Chondrocyte (in vitro differentiated cells): ENCODE data around the gene SNED1. TPM values are rescaled to one million over a fixed set of nuclear protein-coding genes. Genes with fewer than 3 reads are reported as not detected.

Experiments used
- DNase-seq: peaks from one replicate; pipeline ENCODE4 v3.0.0; 2021; ENCODE audit warnings: mixed read lengths, low spot score
- H3K27ac Mint-ChIP-seq: one replicate; pipeline ENCODE4 v1.8.0; 2021; ENCODE audit warnings: mild to moderate bottlenecking, moderate library complexity, mixed read lengths; ENCODE audit not compliant: unreplicated experiment
- H3K27me3 Mint-ChIP-seq: 2 replicates; pipeline ENCODE4 v1.8.0; 2021; ENCODE audit warnings: low read depth, mixed read lengths
- H3K36me3 Mint-ChIP-seq: 2 replicates; pipeline ENCODE4 v1.8.0; 2021; ENCODE audit warnings: low read depth, mixed read lengths
- H3K4me1 Mint-ChIP-seq: 2 replicates; pipeline ENCODE4 v1.8.0; 2021; ENCODE audit warnings: low read depth, mild to moderate bottlenecking, mixed read lengths
- H3K4me3 Mint-ChIP-seq: one replicate; pipeline ENCODE4 v1.8.0; 2021; ENCODE audit warnings: mild to moderate bottlenecking, moderate library complexity, mixed read lengths; ENCODE audit not compliant: unreplicated experiment
- H3K9me3 Mint-ChIP-seq: 2 replicates; pipeline ENCODE4 v1.8.0; 2021; ENCODE audit warnings: low read depth, mixed read lengths
- total RNA-seq: library from RNA; stranded (reverse); gene quantifications from 3 replicates; pipeline ENCODE4 v1.2.1, GENCODE V29; 2021
- TF ChIP-seq, protein P1 (sequence below): fragments of 200-600 bp; sonication (generic); IDR thresholded peaks from 2 replicates; pipeline ENCODE4 v1.5.0; 2021; ENCODE audit warnings: antibody characterized with exemption, mild to moderate bottlenecking, moderate library complexity

SNED1 gene
- total RNA-seq, 1 donor from 2014 or later: 1.9 TPM

GRCh38 chr2:241053576-241054251 is 55.3 kb downstream of the SNED1 start:
- peaks cover 29% of the 10 kb centered on the region for H3K27me3 Mint-ChIP-seq
- no peaks in the 10 kb centered on the region for H3K4me1 Mint-ChIP-seq
- TF ChIP-seq, protein P1, sequence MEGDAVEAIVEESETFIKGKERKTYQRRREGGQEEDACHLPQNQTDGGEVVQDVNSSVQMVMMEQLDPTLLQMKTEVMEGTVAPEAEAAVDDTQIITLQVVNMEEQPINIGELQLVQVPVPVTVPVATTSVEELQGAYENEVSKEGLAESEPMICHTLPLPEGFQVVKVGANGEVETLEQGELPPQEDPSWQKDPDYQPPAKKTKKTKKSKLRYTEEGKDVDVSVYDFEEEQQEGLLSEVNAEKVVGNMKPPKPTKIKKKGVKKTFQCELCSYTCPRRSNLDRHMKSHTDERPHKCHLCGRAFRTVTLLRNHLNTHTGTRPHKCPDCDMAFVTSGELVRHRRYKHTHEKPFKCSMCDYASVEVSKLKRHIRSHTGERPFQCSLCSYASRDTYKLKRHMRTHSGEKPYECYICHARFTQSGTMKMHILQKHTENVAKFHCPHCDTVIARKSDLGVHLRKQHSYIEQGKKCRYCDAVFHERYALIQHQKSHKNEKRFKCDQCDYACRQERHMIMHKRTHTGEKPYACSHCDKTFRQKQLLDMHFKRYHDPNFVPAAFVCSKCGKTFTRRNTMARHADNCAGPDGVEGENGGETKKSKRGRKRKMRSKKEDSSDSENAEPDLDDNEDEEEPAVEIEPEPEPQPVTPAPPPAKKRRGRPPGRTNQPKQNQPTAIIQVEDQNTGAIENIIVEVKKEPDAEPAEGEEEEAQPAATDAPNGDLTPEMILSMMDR: no peak
- DNase-seq: no peak
- H3K9me3 Mint-ChIP-seq: peaks cover 4% of the 10 kb centered on the region
- no peaks in the 10 kb centered on the region for H3K36me3 Mint-ChIP-seq
- no peak overlapping the region for H3K4me3 Mint-ChIP-seq
- no peak overlapping the region for H3K27ac Mint-ChIP-seq

DNA sequence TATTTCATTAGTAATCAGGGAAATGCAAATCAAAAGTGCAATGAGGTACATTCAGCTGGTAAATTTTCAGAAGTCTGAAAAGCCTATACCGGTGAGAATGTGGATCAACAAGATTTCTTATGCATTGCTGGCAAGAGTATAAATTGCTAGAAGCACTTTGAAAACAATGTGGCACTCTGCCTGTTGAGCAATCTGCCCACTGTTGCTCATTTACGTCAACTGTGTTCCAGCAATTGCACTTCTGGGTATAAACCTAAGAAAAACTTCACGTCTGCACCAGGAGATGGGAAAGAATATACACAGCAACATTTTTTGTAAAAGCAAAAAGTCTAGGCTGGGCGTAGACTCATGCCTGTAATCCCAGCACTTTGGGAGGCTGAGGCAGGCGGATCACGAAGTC is 62.9 kb downstream of the SNED1 start:
- TF ChIP-seq, protein P1: no peak
- Mint-ChIP-seq H3K4me1 (no peaks in the 10 kb centered on the region), H3K9me3 (peaks cover 11% of the 10 kb centered on the region), H3K27ac (no peak overlapping the region), H3K36me3 (peaks cover 4% of the 10 kb centered on the region), H3K27me3 (peaks cover 40% of the 10 kb centered on the region), H3K4me3 (no peak overlapping the region)
- no peak for DNase-seq

DNA sequence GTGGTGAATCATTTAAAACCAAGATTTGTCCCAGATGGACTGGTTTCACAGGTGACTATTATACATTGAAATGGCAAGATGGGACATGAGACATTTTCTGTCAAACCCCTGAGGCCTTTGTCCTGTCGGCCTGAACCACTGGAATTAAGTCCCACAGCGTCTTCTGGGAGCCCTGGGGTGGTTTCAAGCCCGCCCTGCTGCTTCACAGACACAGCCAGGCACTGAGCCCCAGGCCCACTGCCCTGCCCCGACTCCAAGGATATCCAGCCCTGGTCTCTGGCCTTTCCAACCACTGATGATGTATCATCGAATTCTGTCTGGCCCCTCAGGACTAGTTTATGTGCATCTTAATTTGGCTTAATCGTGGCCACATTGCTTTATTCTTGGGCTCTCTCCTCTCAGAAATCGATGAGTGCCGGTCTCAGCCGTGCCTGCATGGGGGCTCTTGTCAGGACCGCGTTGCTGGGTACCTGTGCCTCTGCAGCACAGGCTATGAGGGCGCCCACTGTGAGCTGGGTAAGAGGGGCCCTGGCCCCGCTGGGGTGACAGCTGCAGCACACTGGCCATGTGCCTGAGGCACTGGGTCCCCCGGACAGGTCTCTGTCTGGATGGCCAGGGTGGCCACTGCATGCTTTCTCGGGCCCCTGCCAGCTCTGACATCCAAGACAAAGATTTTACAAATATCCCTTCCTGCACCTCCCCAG is 64.1 kb downstream of the SNED1 start:
- peaks cover 41% of the 10 kb centered on the region for H3K27me3 Mint-ChIP-seq
- H3K4me3 Mint-ChIP-seq: no peak overlapping the region
- TF ChIP-seq, protein P1: no peak
- DNase-seq: no peak
- H3K36me3 Mint-ChIP-seq: peaks cover 4% of the 10 kb centered on the region
- no peak overlapping the region for H3K27ac Mint-ChIP-seq
- H3K4me1 Mint-ChIP-seq: no peaks in the 10 kb centered on the region
- H3K9me3 Mint-ChIP-seq: peaks cover 11% of the 10 kb centered on the region

GRCh38 chr2:241063093-241063551 is 64.7 kb downstream of the SNED1 start:
- Mint-ChIP-seq H3K9me3 (peaks cover 11% of the 10 kb centered on the region), H3K4me1 (no peaks in the 10 kb centered on the region), H3K27me3 (peaks cover 37% of the 10 kb centered on the region), H3K4me3 (no peak overlapping the region), H3K27ac (no peak overlapping the region), H3K36me3 (peaks cover 4% of the 10 kb centered on the region)
- no peak for DNase-seq
- TF ChIP-seq, protein P1: no peak

DNA sequence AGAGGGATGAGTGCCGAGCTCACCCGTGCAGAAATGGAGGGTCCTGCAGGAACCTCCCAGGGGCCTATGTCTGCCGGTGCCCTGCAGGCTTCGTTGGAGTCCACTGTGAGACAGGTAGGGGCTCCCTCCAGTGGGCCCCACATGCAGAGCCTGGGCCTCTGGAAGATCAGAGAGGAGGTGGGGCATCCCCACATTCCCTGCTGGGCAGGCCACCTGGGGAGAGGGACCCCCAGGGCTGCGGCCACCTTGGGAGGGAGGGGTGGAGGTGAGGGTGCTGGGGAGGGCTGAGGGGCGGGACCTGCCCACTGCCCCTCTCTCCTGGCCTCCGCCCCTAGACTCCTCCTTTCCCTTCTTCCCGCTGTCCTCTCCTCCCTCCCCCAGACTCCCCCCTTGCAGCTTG is 65.2 kb downstream of the SNED1 start:
- DNase-seq: no peak
- TF ChIP-seq, protein P1: no peak
- Mint-ChIP-seq H3K9me3 (peaks cover 8% of the 10 kb centered on the region), H3K27ac (no peak overlapping the region), H3K4me3 (no peak overlapping the region), H3K27me3 (peaks cover 39% of the 10 kb centered on the region), H3K4me1 (no peaks in the 10 kb centered on the region), H3K36me3 (peaks cover 4% of the 10 kb centered on the region)
